ENCODE results near the gene BCL10.
A peak's percentile ranks its signal among the peaks of the same experiment; 100 is the strongest.

Gene BCL10

GRCh38 chr1:85307987-85308832, 31.8 kb upstream of the BCL10 start (continued):
- TF ChIP-seq BCL6B (tag by site-specific recombination; IDR thresholded peaks at IDR 0.05) (no peak), ZNF791 (tag by site-specific recombination; IDR thresholded peaks at IDR 0.05) (no peak), ZBTB8A (tag by site-specific recombination; IDR thresholded peaks at IDR 0.05) (peak; percentile 89), RBAK (tag by site-specific recombination; IDR thresholded peaks at IDR 0.05) (no peak), ZFHX2 (tag by site-specific recombination; conservative IDR thresholded peaks at IDR 0.05) (no peak), ZSCAN5A (tag by site-specific recombination; IDR thresholded peaks at IDR 0.05) (no peak), YY2 (tag by site-specific recombination; IDR thresholded peaks at IDR 0.05) (no peak), ZNF561 (tag by site-specific recombination; IDR thresholded peaks at IDR 0.05; ENCODE audit: borderline replicate concordance) (peak; percentile 58; the same call in 1 of the 2 replicates), ZNF2 (tag by site-specific recombination; IDR thresholded peaks at IDR 0.05) (peak; percentile 78), ZNF335 (tag by site-specific recombination; conservative IDR thresholded peaks at IDR 0.05) (0 out of 2 replicates have a peak, but pooled peaks have one; percentile 18), KLF9 (tag by site-specific recombination; IDR thresholded peaks at IDR 0.05; ENCODE audit: low read depth) (no peak; the same call in 1 of the 2 replicates), ZNF654 (tag by site-specific recombination; IDR thresholded peaks at IDR 0.05; ENCODE audit: low read depth) (peak; percentile 99), ZNF362 (tag by site-specific recombination; IDR thresholded peaks at IDR 0.05) (no peak), ZNF473 (tag by site-specific recombination; IDR thresholded peaks at IDR 0.05) (no peak), GLIS2 (tag by site-specific recombination; IDR thresholded peaks at IDR 0.05) (0 out of 2 replicates have a peak, but pooled peaks have one; percentile 27), ZBTB17 (tag by site-specific recombination; IDR thresholded peaks at IDR 0.05) (peak; percentile 77), INSM2 (tag by site-specific recombination; IDR thresholded peaks at IDR 0.05) (peak; percentile 26; the same call in 1 of the 2 replicates), IKZF3 (tag by site-specific recombination; IDR thresholded peaks at IDR 0.05) (peak; percentile 71), ZNF114 (tag by site-specific recombination; IDR thresholded peaks at IDR 0.05) (no peak), CTCF (tag by site-specific recombination; IDR thresholded peaks at IDR 0.05) (peak; percentile 97)
